ENCODE results near the gene IFNA14.
"Not testable (repeated sequence)": the region's sequence is repeated elsewhere in the genome, so short reads cannot be mapped to it uniquely, and the experiment has no call there.

Gene IFNA14

DNA sequence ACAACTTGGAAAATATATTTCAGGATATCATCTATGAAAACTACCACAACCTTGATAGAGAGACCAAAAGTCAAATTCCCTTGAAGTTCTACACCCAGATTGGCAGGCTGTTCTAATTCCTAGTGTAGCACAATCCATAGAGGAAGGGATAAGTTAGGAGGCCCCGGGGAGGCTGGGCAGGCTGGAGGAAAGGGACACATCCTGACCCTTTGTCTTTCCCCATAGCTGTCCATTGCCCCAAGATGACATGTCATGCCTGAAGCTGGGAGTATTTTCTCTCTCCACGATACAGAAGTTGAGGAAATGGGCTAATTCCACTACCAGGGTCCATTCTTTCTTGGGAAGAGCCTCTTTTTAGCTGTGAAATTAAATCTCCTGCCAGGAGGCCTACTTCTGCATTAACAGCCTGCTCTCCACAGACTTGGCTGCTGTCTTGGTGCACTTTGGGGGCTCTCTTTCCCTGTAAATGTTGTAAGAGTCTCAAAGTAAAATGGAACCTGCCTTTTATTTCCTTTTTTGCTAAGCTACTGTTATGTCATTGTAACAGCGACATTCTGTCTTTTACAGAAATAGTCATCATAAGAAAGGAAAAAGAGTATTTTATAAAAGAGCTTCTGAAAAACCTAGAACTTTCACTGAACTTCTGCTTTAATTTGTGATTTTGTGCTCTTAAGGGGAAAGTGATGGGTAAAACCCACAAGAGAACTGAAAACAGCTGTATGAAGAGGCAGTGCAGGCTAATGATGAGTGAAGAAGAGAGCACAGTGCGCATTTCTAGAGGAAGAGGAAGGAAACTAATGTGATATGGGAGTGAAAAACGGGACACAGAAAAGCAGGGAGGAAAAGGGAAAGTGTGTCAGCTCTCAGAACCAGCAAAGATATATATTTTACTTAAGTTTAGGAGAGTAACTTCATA is 26.1 kb downstream of the IFNA14 start:
- DNase-seq (ENCODE audit: low read depth in 2 of 2), result not testable (repeated sequence)

DNA sequence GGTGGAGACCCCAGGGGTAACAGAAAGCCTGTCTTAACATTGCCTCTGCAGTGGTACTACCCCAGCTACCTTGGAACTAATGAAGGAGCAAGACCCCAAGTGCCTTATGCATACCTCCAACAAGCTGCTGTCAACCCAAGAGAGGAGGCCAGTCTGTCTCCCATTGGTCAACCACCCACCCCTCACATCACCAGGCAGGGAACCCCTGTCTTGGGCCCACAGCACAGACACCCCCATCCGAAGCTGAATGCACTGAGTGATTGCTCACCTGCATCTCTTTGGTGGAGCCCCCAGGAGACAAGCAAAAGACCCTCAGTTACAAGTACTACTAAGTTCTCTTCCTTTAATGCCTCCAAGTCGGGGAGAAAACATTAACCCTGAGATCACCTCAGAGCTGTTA is 27.6 kb downstream of the IFNA14 start:
- DNase-seq (ENCODE audit: low read depth in 2 of 2), result not testable (repeated sequence)

DNA sequence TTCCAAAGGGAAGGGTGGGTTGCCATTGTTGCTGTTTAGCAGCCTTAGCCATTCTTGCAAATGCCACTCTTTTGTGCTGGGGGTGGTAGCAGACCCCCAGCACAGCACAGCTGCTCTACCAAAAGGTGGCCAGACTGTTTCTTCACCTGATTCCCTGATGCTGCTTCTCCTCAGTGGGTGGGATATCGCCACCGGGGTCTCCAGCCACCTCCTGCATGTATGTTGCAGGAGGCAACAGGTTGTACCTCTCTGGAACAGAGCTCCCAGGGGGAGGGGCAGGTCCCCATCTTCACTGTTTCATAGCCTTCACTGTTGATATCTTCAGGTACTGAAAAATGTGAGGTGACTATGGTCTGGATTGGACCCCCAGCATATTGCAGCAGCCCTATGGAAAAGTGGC is 29.0 kb downstream of the IFNA14 start:
- not testable (repeated sequence) for DNase-seq (ENCODE audit: low read depth in 2 of 2)

DNA sequence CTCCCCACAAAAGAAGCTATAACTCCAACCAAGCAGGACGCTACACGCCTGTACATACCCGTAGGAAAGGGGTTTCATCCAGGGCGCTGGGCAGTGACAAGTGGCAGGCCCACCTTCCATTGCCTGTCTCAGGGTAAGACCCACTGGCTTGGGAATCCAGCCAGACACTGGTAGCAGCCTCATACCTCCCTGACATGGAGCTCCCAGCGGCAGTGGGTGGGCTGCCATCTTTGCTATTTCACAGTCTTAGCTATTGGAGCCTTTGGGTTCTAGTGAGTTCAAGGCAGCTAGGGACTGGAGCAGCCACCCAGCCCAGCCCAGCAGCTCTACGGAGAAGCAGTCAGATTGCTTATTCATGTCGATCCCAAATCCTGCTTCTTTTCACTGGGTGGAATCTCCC is 29.5 kb downstream of the IFNA14 start:
- no peak for DNase-seq (ENCODE audit: low read depth in 2 of 2)

DNA sequence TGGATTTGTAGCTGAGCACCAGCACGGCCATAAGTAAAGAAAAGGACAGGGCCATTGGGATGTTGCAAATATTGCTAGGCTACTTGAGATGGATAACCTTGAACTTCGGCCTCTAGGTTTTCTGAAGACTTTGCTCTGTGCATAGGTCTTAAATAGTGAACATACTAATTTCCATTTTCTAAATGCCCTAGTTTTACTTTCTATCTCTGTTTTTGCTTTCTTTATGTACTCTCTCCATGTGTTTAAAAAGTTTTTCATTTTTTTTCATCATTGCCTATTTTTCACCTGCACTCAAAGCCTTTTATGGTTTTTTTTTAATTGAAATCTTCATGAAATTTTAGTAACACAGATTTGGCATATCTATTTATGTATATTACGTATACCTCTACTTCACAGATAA is 32.8 kb downstream of the IFNA14 start, which contains the start of gene IFNA10:
Gene IFNA10, minus strand, starts transcription at position 101 of the 400 bp plus-strand sequence. Its CDS starts 46 bp downstream, at position 55.
- not testable (repeated sequence) for DNase-seq (ENCODE audit: low read depth in 2 of 2)

DNA sequence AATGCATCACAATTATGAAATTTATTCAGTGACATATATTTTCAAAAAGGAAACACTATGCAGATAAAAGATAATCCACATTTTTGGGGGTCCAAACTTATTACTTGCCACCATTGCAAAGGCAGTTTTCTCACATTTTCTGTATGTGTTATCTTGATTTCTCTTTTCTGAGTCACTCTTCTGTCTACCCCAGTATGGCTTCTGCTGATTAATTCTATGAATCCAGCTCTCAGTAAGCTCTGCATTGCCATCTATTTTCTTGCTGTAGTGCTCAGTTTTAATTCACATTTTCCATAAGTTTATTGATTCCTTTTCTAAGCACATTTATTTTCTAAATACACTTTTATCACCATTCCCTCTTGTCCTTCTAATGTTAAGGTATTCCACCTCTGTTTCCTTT is 34.6 kb downstream of the IFNA14 start:
- DNase-seq (ENCODE audit: low read depth in 2 of 2), result no peak

DNA sequence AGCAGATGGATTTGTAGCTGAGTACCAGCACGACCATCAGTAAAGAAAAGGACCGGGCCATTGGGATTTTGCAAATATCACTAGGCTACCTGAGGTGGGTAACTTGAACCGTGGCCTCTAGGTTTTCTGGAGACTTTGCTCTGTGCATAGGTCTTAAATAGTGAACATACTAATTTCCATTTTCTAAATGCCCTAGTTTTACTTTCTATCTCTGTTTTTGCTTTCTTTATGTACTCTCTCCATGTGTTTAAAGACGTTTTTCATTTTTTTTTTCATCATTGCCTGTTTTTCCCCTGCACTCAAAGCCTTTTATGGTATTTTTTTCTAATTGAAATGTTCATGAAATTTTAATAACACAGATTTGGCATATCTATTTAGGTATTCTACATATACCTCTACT is 37.7 kb downstream of the IFNA14 start, which contains the start of gene IFNA7:
Gene IFNA7, minus strand, starts transcription at position 101 of the 400 bp plus-strand sequence. Its CDS starts 40 bp downstream, at position 61.
- not testable (repeated sequence) for DNase-seq (ENCODE audit: low read depth in 2 of 2)

DNA sequence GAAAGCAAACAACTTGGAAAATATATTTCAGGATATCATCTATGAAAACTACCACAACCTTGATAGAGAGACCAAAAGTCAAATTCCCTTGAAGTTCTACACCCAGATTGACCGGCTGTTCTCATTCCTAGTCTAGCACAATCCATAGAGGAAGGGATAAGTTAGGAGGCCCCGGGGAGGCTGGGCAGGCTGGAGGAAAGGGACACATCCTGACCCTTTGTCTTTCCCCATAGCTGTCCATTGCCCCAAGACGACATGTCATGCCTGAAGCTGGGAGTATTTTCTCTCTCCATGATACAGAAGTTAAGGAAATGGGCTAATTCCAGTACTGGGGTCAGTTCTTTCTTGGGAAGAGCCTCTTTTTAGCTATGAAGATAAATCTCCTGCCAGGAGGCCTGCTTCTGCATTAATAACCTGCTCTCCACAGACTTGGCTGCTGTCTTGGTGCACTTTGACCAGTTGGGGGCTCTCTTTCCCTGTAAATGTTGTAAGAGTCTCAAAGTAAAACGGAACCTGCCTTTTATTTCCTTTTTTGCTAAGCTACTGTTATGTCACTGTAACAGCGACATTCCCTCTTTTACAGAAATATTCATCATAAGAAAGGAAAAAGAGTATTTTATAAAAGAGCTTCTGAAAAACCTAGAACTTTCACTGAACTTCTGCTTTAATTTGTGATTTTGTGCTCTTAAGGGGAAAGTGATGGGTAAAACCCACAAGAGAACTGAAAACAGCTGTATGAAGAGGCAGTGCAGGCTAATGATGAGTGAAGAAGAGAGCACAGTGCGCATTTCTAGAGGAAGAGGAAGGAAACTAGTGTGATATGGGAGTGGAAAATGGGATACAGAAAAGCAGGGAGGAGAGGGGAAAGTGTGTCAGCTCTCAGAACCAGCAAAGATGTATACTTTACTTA is 44.7 kb downstream of the IFNA14 start:
- DNase-seq (ENCODE audit: low read depth in 2 of 2), result peak; percentile 4 to 10
